T47D (cell line): ENCODE results near the gene FMO5.
"Not testable (repeated sequence)": the region's sequence is repeated elsewhere in the genome, so short reads cannot be mapped to it uniquely, and the experiment has no call there.

Experiments
- DNase-seq, 2 experiments: peaks; one replicate each; pipeline versions ENCODE4 v3.0.0 to v3.0.0-alpha.2; 2011 to 2012; ENCODE audit warnings: low read depth in 1 of 2, low spot score in 1 of 2
- JUND ChIP-seq: IDR thresholded peaks from 2 replicates; pipeline ENCODE4 v1.6.1; 2012; ENCODE audit warnings: low read depth
- in situ Hi-C: cut with HindIII; loops from 2 replicates; pipeline ENCODE4 v1.10.0; 2016; ENCODE audit warnings: low sequenced_read_pairs, low pct_unique_long_range_greater_than_20kb

The FMO5 gene

DNA sequence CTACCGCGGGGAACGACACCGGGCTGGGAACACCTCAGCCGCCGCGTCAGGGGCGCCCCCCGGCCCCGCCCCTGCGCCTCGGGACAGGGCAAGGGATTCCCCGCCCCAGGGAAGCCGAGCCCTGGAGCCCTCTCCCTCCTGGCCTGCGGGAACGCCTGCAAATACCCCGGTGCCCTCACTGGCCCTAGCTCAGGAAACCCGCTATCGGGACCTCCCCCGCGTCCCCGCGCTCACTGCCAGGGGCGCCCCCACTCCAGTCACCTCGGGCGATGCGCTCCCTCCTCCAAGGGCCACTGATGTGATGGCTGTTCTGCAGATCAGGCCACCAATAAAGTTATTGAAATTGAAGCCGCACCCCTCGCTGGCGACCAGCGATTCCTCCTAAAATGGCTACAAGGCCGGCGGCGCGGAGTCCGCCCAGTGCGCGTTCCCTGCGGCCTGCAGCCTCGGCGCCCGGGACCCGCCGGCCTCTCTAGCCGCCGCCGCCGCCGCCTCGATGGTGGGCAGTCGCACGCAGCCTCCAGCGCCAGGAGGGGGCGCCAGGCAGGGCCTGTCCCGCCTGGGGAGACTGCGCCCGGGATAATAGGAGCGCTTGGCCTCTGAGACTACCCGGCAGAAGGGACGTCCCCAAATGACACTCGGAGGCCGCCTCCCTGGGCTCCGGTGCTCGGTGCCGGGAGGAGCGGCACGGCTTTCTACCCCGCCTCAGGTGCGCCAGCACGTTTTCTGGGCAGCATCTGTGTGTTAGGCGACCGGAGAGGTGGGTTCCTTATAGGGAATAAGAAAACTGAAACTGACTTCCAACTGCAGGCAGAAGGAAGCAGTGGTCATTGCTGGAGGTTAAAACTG is 52.7 kb downstream of the FMO5 start, which contains the start of gene PRKAB2:
PRKAB2 (minus strand) TSS at position 303 of the 849 bp plus-strand sequence. CDS start 326 bp downstream, outside the sequence.
- TF ChIP-seq JUND: no peak
- in situ Hi-C loops: no loop called here
- peak; percentile 95 to 98 for DNase-seq

DNA sequence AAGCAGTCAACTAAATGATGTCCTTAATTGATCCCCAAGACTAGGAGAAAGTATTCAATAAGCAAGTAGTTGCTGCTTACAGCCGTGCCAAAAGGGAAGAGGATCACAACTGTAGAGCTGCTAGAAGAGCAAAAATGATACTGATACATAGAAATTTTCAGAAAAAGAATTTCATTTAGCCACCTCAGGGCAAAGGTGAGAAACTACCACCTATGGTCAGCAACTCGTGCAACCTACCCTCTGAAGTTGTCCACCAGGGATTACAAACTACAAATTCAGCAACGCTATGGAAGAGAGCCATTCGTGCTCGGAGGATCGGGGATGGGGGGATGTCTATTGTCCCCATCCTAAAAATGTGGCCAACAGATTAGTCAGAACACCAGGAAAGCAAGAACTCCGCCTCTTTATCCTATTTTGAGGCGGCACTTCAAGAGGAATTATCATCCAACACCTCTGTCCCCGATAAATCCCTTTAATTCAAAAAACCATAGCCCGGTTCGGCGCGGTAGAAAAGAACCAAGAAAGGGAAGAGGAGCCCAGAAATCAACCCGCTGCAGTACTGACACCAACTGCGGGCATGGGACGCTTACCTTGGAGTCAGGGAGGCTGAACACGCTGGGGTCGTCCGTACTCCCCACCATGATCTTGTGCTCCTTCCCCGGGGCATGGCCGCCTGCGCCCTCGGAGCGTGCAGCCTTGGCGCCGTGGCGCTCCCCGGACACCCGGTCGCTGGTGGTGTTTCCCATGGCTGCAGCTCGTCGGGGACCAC is 53.6 kb downstream of the FMO5 start:
- no peak for TF ChIP-seq JUND
- DNase-seq: peak in 1 of 2 experiments; percentile 30
- in situ Hi-C loops: no loop called here

DNA sequence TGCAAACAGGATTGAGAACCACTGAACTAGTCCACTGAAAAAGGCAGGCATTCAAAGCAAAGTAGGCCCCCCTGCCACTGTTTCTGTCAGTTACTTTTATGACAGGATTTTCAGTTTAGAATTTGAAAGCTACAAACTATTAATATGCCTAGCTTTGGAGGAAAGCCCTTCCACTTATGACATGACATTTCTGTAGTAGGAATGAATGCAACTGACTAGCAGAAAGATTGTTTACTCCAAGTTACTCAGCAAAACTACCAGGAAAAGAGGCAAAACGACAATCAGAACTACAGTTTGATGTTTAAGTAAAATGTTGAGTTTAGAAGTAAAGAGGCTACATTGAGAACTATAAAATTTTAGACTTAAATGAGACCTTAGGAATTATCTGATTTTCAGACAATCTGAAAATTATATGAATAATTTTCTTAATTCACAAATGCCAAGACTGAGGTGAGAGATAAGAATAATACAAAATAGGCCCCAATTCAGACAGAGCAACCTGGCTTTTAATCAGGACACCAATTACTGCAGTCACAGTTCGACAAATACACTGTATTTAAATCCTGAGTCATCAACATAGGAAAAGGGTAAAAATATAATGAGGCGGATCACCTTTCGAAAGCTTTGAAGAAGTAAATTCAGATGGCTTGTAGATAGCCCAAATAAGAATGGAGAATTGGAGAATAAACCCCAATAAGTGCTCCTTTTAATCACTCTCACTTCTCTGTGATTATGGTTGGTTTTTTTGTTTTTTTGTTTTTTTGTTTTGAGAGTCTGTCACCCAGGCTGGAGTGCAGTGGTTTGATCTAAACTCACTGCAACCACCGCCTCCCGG is 55.1 kb downstream of the FMO5 start:
- TF ChIP-seq JUND: no peak
- no peak for DNase-seq
- in situ Hi-C loops: no loop called here

DNA sequence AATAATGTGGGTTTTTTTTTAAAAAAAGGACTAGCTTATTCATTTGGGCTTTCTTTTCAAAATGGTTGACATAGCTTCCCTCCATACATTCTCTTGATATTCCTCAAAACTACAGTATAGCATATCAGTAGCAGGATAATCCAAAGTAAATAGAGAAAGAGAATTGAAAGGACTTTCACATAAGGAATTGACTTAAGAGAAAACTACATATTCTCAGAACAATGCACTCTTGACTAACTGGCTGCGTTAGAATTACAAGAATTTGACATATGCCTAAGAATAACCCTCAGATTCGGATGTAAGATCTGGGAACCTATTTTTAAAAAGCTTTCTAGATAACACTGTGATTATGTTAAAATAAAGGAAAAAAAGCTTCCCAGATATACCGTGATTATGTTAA is 56.0 kb downstream of the FMO5 start:
- in situ Hi-C loops: no loop called here
- no peak for TF ChIP-seq JUND
- DNase-seq: no peak

DNA sequence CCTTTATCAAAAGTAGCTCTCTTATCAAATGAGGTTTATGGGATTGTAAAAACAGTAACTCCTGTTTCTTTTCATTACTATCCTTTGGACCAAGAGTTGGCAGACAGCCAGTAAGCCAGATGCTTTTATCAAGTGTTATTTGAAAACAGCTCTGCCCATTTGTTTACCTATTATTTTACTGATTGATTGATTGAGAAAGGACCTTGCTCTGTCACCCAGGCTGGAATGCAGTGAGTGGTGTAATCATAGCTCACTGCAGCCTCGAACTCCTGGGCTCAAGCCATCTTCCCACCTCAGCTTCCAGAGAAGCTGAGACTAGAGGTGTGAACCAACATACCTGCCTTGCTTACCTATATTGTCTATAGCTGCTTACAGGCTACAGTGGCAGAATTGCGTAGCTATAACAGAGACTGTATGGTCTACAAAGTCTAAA is 56.5 kb downstream of the FMO5 start:
- in situ Hi-C loops: no loop called here
- DNase-seq: no peak
- no peak for TF ChIP-seq JUND

DNA sequence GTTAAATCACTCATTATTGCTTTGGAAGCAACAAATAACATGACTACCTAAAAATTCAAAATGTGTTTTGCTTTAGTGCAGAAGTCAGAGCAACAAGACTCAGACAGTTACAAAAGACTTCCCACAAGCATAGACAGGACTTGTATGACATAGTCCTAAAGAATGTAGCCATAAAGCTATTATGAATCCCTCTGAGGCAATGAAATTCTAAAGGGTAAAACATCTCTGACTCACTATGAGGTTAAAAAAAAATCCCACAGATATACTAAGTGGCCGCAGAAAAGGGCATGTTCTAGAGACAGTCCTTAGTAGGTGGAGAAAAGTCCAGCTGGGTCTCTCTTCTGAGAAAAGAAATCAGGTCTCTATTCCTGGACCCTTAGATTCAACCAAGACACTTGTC is 57.8 kb downstream of the FMO5 start:
- in situ Hi-C loops: no loop called here
- DNase-seq: no peak
- no peak for TF ChIP-seq JUND

DNA sequence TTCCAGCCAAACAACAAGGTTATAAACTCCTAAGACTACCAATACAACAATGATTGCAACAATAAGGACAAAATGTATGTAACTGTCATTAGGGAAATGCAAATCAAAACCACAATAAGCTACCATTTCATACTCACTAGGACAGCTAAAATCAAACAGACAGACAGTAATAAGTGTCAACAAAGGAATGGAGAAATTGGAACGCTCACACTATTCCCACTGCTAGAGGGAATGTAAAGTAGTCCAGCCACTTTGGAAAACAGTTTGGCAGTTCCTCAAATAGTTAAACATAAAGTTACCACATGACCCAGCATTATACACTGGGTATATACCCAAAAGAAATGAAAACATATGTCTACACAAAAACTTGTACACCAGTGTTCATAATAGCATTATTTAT is 62.1 kb downstream of the FMO5 start:
- in situ Hi-C loops: no loop called here
- no peak for TF ChIP-seq JUND
- DNase-seq: peak in 1 of 2 experiments; percentile 60

DNA sequence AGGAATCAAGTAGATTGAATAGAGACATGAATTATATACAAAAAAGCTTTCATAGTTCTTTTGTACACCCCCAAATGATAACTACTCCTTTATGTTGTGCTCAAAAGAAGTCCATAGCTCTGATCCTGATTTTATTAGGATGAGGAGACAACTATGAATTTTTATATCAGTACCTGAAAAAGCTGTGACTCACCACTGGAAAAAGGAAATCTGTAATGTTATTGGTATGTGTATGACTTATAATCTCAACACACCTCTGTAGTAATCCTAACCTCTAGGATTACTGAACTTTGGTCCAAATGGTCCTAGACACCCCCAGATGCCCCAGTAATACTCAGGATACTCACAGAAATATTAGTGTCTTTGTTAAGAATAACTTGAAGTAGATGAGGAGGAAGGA is 63.0 kb downstream of the FMO5 start:
- TF ChIP-seq JUND: no peak
- DNase-seq: no peak
- in situ Hi-C loops: no loop called here

DNA sequence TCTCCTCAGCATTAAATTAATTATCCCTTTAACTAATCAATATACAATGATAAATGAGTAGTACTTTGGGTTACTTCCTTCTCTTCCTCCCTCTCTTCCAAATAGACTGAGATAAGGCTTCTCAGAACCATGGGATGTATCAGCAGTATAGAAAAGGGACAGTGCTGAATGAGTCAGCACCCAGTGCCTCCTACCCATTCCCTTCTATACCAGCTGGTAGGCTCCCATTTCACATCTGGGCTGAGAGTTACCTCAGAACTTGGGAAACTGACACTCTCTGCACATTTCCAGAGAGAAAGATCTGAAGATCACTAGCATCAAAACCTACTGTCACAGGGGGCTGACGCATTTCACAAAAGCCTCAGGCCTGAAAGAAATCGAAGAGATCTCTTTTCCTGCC is 68.0 kb downstream of the FMO5 start:
- in situ Hi-C loops, DNase-seq: not testable (repeated sequence)

DNA sequence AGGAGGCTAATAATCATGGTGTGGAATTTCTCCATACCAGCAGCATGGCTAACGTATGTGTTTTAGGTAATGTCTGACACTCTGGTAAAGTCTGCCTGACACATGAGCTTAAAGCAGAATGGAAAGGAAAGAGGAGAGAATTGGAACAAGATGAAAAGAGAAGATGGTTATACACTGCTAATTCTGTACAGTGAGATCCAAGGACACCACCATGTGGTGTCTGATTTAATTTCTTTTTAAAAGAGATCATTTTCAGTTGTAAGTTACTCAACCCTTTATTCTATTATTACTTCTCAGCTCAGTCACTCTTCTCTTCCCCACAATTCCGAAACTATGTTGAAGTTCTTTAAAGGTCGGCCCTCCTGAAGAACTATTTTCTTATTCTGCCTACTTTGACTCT is 68.5 kb downstream of the FMO5 start:
- TF ChIP-seq JUND: no peak
- in situ Hi-C loops: no loop called here

DNA sequence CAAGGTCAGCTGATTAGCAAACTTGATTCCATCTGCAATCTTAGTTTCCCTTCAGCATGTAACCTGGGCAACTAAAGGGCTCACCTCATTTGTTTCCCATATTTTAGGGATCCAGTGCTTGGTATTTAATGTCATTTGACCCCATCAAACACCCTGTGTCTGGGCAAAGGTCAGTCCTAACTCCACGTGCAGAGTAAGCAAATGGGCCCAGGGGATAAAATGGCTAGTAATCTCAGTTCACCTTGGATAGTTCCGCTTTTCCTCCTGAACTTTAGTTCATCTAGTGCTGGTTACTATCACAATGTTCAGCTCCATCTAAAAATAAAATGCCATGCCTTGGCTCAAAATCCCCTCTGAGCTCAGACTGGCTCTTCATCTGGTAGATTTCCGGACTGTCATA is 72.4 kb downstream of the FMO5 start:
- no peak for TF ChIP-seq JUND
- in situ Hi-C loops: no loop called here

More for the DNA sequence above, 68.5 kb downstream of the FMO5 start:
- peak in 1 of 2 experiments; percentile 38 for DNase-seq

DNA sequence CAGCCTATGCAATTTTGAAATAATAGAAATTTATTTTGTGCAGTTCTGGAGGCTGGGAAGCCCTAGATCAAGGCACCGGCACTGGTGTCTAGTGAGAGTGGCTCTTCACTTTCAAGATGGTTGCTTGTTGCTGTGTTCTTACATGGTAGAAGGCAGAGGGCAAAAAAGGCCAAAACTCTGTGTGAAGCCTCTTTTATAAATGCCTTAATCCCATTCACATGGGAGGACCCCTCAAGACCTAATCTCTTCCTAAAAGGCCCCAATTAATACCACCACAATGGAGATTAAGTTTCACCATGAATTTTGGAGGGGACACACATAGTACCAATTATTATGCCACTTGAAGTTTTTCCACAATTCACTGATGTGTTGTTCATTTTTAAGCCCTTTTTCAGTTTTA is 73.9 kb downstream of the FMO5 start:
- no peak for DNase-seq
- in situ Hi-C loops: no loop called here
- TF ChIP-seq JUND: no peak

More for the DNA sequence above, 72.4 kb downstream of the FMO5 start:
- DNase-seq: no peak

DNA sequence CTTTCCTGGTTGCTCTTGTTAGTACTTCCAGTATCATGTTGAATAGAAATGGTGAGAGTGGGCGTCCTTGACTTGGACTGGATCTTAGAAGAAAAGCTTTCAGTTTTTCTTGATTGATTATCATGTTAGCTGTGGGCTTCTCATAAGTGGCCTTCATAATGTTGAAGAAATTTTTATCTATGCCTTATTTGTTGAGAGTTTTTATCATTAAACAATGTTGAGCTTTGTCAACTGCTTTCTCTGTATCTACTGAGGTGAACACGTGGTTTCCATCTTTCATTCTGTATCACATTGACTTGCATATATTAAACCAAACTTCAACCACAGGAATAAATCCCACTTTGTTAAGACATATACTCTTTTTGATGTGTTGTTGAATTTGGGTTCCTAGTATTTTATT is 82.3 kb downstream of the FMO5 start:
- no peak for TF ChIP-seq JUND

More for the DNA sequence above, 82.3 kb downstream of the FMO5 start:
- in situ Hi-C loops: no loop called here
- no peak for DNase-seq
